ENCODE results near the gene KRT35.

Gene KRT35

GRCh38 chr17:41511716-41512115 is 30.8 kb upstream of the KRT35 start:
- no peak for DNase-seq (ENCODE audit: low read depth)

- no peak for DNase-seq (ENCODE audit: low read depth)
Observed at GRCh38 chr17:41511116-41511515, 30.2 kb upstream of the KRT35 start.

- DNase-seq (ENCODE audit: low read depth), result no peak
Observed at GRCh38 chr17:41510251-41511065, 29.5 kb upstream of the KRT35 start.

GRCh38 chr17:41507315-41507880 is 26.4 kb upstream of the KRT35 start:
- DNase-seq (ENCODE audit: low read depth), result no peak

GRCh38 chr17:41505809-41506767 is 25.1 kb upstream of the KRT35 start:
- DNase-seq (ENCODE audit: low read depth), result no peak

DNA sequence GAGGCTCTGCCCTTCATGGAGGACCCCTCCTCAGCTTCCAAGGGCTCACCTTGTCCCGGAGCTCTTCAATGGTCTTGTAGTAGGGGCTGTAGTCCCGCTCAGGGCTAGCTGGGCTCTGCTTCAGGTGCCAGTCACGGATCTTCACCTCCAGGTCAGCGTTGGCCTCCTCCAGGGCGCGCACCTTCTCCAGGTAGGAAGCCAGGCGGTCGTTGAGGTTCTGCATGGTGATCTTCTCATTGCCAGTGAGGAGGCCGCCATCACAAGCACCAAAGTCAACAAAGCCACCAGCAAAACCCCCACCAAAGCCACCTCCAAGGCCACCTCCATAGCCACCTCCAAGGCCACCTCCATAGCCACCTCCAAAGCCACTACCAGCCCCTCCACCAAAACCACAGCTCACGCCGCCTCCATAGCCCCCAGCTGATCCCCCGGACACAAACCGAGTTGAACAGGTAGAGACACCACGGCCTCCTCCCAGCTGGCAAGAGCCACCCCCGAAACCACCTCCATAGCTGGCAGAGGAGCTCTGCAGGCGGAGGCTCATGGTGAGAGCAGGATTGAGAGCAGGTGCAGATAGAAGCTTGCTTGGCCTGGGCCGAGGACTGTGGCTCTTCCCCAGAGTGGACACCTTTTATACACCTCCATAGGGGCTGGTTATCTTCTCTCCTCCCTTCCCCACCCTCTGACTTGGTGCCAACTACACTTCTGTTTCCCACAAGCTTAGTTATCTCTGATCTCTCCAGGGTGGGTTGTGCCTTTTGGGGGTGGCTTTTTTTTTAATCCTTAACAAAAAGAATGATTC is 24.3 kb upstream of the KRT35 start, which contains the start of gene KRT13:
Gene KRT13, minus strand, starts transcription at position 606 of the 802 bp plus-strand sequence. Its CDS starts 62 bp downstream, at position 544.
- no peak for DNase-seq (ENCODE audit: low read depth)

- no peak for DNase-seq (ENCODE audit: low read depth)
Observed at GRCh38 chr17:41504246-41504977, 23.5 kb upstream of the KRT35 start.

DNA sequence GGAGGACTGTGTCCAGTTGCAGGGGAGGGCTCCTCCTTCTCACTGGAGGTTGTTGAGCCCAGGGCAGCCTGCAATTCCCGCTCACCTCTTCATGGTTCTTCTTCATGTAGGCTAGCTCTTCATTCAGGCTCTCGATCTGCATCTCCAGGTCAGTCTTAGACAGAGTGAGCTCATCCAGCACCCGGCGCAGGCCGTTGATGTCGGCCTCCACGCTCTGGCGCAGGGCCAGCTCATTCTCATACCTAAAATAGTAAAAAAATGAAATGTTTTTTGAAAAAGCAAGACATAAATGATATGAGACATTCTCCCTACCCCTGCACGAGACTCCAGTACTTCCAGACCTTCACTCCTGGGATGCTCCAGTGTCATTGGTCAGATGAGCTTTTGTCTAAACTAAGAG is 22.3 kb upstream of the KRT35 start:
- no peak for DNase-seq (ENCODE audit: low read depth)

GRCh38 chr17:41500131-41500911 is 19.4 kb upstream of the KRT35 start:
- DNase-seq (ENCODE audit: low read depth), result no peak

- no peak for DNase-seq (ENCODE audit: low read depth)
Observed at GRCh38 chr17:41499714-41500113, 18.8 kb upstream of the KRT35 start.

GRCh38 chr17:41498276-41498675 is 17.3 kb upstream of the KRT35 start:
- DNase-seq (ENCODE audit: low read depth), result no peak

GRCh38 chr17:41496803-41497484 is 16.0 kb upstream of the KRT35 start:
- peak; percentile 72 for DNase-seq (ENCODE audit: low read depth)

DNA sequence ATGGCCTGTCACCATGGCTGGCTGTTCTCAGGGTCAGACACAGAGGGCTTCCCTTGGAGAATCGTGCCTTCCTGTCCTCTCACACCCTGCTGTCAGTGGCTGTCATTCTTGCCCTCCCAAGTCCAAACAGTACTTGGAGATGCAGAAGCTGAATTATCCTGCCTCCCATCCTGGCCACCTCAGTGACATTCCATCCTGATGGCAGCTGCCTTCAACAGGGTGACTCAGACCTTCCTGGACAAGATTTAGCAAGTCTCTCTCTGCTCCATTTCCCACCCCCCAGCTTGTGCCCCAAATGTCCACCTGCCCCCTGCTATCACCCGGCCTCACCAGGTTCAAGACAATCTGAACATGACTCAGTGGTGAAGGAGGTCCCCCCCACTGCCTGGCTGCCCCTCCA is 13.6 kb upstream of the KRT35 start:
- DNase-seq (ENCODE audit: low read depth), result no peak

DNA sequence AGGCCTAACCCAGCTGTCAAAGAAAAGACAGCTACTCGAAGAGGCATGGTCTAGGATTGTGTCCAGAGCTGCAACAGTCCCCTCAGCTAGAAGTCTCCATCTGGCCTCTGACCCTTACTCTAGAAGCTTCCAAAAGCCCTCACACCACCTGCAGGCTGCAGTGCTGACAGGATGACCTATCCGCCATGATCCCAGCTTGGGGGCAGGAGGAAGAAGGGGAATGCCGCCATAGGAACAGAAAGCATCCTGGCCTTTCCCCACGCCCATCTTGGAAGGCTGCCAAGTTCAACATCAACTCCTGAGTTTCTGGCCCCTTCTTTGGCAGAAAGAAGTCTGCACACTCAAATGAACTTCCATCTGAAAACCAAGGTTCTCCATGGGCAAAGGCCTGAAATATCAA is 11.8 kb upstream of the KRT35 start:
- DNase-seq (ENCODE audit: low read depth), result no peak

- DNase-seq (ENCODE audit: low read depth), result no peak
Observed at GRCh38 chr17:41492351-41492750, 11.4 kb upstream of the KRT35 start.

DNA sequence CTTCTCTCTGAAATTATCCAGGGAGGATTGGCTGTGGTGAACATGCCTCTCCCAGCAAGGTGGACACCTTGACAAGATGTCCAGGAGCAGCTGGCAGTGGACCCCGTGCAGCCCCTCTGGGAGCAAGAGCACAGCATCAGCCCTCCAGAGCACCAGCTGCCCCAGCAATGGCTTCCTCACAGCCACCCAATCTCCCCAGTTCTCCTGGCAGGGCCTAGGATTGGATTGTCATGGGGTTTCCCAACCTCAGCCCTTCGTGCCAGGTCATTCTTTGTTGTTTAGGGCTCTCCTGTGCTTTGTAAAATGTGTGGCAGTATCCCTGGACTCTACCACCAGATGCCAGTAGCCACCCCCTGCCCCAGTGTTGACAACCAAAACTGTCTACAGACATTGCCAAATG is 10.5 kb upstream of the KRT35 start:
- DNase-seq (ENCODE audit: low read depth), result no peak

DNA sequence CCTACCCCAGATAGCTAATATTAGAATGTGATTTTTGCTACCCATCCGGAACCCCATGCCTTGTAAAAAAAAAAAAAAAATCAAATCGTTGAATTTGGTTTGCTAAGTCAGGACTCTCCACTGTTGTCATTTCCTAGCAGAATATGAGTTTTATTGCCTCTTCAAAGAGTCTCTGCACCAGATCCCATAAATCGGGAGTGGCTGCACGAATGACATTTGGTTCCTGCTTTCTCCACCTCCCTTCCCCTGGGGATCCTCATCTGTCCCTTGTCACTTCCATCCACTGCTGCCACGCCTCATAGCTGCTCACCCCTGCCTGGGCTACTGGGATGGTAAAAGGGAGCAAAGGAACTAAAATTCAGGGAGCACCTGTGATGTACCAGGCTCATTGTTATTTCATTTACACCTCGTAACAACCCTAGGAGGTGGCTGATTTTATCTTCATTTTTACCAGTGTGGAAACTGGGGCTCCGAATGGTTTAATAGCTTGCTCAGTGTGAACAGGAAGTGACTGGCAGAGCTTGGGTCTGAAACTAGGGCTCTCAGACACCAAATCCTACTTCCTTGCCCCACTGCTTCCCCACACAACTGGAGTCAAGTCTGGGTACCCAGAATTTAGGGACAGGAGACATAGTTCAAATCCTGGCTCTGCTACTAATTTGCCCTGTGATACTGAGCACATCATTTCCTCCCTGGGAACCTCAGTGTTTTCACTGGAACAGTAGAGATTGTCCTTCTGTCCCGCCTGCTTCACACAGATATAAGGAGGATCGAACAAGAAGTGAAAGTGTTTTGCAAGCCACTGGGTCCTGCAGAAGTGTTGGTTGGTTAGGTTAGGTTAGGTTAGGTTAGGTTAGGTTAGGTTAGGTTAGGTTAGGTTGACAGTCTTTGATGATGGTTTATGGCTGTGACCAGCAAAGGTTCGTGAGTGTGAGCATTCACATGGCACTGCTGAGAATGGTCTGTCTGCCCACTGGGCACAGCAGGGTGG is 9.3 kb upstream of the KRT35 start:
- no peak for DNase-seq (ENCODE audit: low read depth)

- no peak for DNase-seq (ENCODE audit: low read depth)
Observed at GRCh38 chr17:41489531-41489930, 8.6 kb upstream of the KRT35 start, which contains the start of gene KRT36. KRT36 (minus strand) TSS chr17:41489910; CDS start chr17:41489864, 46 bp downstream.

All from activated T-cell treated with anti-CD3 and anti-CD28 coated beads for 48 hours (primary cell).